ENCODE measurements around the gene FTCD. TPM values are rescaled to one million over a fixed set of nuclear protein-coding genes. Genes with fewer than 3 reads are reported as not detected.
A peak's percentile ranks its signal among the peaks of the same experiment; 100 is the strongest.

The FTCD gene
- total RNA-seq, 8 experiments from 2014 or later, result 0.29 to 4.0 (median 1.1) TPM; not detected in 3

DNA sequence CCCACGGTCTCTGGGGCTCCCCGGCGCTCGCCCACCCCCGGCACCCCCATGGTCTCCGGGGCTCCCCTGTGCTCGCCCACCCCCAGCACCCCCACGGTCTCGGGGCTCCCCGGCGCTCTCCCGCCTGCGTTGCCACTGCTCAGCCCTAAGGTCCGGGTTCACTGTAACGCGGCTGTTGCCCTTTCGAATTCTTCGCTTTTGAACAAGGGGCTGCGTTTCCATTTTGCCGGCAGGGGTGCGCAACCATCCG lies 5.2 kb upstream of the FTCD start:
- Histone ChIP-seq H3K27ac (no peak overlapping the region), H3K4me3 (no peak overlapping the region), H3K4me1 (replicated peaks in 1 of 2) (peaks cover 4 to 7% of the 10 kb centered on the region in 2 donors)
- no CpG with 5 or more reads among the region's 22 CpGs for WGBS, 10 experiments
- in situ Hi-C loops (cut with MboI; ENCODE audit: low pct_unique_long_range_greater_than_20kb in 2 of 9, low sequenced_read_pairs in 9 of 9, unreplicated experiment in 9 of 9), result no loop called here
- ATAC-seq (replicated peaks in 6 of 8), result peak in 1 of 8 experiments; percentile 4

DNA sequence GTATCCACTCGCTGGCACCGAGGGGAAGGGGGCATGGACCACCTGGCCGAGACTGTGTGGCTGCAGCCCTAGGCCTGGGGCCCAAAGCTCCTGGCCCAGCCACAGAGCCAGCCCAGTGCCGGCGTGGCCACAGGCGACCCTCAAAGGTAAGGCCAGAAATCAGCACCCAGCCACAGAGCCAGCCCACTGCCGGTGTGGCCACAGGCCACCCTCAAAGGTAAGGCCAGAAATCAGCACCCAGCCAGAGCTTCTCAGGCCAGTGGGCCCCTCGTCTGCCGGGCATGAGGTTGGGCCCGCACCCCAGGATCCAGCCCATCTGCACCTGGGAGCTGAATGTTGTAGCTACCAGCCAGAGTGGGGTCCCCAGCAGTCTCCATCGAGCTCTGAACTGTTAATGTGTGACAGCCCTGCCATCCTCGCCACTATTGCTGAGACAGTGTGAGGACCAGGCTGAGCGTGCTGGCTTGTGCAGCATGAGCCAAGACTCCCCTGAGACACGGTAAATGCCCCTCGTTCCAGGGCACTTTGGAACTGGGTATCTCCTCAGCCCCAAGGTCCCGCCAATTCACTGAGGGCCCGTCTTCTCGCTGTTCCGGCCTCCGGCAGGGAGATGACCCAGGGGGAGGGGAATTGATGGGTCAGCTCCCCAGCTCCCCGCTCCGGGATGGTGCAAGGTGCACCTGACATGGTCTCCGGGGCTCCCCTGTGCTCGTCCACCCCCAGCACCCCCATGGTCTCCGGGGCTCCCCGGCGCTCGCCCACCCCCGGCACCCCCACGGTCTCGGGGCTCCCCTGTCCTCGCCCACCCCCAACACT lies 4.7 kb upstream of the FTCD start:
- 80 to 90% (median 80%) methylated on average over 1 to 6 of the region's 32 CpGs; no CpG with 5 or more reads in 5 of the 10 experiments for WGBS, 10 experiments
- no peak overlapping the region for H3K27ac ChIP-seq
- in situ Hi-C loops (cut with MboI; ENCODE audit: low pct_unique_long_range_greater_than_20kb in 2 of 9, low sequenced_read_pairs in 9 of 9, unreplicated experiment in 9 of 9), result no loop called here
- H3K4me1 ChIP-seq (replicated peaks in 1 of 2), result peaks cover 8 to 9% of the 10 kb centered on the region in 2 donors
- peak in 1 of 8 experiments; percentile 3 for ATAC-seq (replicated peaks in 6 of 8)
- H3K4me3 ChIP-seq, result no peak overlapping the region

DNA sequence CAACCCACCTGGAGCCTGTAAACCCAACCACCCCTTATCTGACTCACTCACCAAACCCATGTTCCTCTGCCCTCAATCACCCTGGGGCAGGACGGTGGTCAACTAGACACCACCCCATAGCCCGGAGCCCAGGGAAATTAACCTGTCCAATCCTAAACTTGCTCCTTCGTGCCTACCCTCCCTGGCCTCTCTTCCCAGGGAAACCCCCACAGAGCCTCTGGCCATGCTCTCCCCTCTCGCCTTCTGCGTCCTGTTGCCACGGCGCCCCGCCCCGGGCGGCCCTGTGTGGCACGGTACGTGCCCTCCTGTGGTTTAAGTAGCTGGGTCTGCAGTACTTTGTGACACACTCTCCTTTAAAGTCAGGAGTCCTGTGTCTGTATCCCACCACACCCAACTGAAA lies 4.0 kb upstream of the FTCD start:
- in situ Hi-C loops (cut with MboI; ENCODE audit: low pct_unique_long_range_greater_than_20kb in 2 of 9, low sequenced_read_pairs in 9 of 9, unreplicated experiment in 9 of 9), result no loop called here
- WGBS, 10 experiments, result 65 to 88% (median 84%) methylated on average over 2 to 9 of the region's 12 CpGs; no CpG with 5 or more reads in 6 of the 10 experiments
- peak in 1 of 8 experiments; percentile 22 for ATAC-seq (replicated peaks in 6 of 8)

DNA sequence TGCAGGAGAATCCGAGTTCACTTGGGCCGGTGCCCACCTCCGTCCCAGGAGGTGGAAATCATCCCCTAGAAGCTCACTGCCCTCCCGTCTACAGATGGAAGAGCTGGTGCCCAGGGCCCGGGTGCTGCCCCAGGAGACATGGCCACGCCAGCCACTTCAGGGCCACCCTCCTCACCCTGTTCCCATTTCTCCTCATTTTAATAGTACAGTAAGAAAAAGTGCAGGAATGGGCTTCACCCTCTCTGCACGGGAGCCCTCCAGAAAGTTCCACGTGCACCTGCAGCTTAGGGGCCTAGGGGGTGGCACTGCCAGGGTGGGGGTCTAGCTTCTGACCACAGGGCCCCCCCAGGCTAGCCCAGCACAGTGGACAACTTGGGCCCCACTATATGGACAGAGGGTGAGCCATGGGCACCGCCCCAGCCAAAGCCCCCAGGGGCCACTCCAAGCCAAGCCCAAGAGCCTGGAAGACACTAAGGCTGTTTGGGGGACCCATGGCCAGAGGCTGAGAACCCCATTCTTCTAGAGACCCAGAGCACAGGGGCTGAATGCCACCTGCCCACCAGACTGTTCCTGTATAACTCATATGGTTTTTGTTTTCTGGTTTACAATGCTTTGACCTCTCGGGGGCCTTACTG lies 3.4 kb upstream of the FTCD start:
- in situ Hi-C loops (cut with MboI; ENCODE audit: low pct_unique_long_range_greater_than_20kb in 2 of 9, low sequenced_read_pairs in 9 of 9, unreplicated experiment in 9 of 9), result no loop called here
- no peak overlapping the region for H3K27ac ChIP-seq
- peaks cover 8 to 9% of the 10 kb centered on the region in 2 donors for H3K4me1 ChIP-seq (replicated peaks in 1 of 2)
- ATAC-seq (replicated peaks in 6 of 8), result no peak
- H3K4me3 ChIP-seq, result no peak overlapping the region
- WGBS, 10 experiments, result 75 to 100% (median 81%) methylated on average over 1 to 4 of the region's 10 CpGs; no CpG with 5 or more reads in 5 of the 10 experiments

More for the DNA sequence above, 4.0 kb upstream of the FTCD start:
- Histone ChIP-seq H3K4me3 (no peak overlapping the region), H3K4me1 (replicated peaks in 1 of 2) (peaks cover 8 to 9% of the 10 kb centered on the region in 2 donors), H3K27ac (no peak overlapping the region)

DNA sequence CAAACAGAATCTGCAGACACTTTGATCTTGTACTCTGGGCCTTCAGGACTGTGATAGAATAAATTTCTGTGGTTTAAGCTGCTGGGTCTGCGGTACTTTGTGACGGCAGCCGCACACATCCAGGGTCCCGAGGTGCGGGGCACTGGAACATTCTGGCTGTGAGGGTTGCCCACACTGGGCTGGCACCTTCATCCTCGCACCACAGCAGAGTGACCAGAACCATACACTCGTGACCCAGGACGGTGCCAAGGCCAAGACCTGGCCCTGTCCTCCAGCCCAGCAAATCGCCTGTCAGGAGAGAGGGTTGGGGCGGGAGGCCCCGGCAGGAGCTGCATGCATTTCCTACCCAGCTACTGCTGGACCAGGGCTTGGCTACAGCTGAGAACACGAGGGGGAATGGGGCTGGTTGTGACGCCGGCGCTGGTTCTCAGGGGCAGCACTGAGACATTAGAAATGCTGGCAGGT lies 2.6 kb upstream of the FTCD start:
- no peak for ATAC-seq (replicated peaks in 6 of 8)
- no peak overlapping the region for H3K27ac ChIP-seq
- in situ Hi-C loops (cut with MboI; ENCODE audit: low pct_unique_long_range_greater_than_20kb in 2 of 9, low sequenced_read_pairs in 9 of 9, unreplicated experiment in 9 of 9), result no loop called here
- no peak overlapping the region for H3K4me3 ChIP-seq
- WGBS, 10 experiments, result 82 to 100% (median 100%) methylated on average over 1 to 5 of the region's 15 CpGs; no CpG with 5 or more reads in 7 of the 10 experiments
- peaks cover 13 to 16% of the 10 kb centered on the region in 2 donors for H3K4me1 ChIP-seq (replicated peaks in 1 of 2)

DNA sequence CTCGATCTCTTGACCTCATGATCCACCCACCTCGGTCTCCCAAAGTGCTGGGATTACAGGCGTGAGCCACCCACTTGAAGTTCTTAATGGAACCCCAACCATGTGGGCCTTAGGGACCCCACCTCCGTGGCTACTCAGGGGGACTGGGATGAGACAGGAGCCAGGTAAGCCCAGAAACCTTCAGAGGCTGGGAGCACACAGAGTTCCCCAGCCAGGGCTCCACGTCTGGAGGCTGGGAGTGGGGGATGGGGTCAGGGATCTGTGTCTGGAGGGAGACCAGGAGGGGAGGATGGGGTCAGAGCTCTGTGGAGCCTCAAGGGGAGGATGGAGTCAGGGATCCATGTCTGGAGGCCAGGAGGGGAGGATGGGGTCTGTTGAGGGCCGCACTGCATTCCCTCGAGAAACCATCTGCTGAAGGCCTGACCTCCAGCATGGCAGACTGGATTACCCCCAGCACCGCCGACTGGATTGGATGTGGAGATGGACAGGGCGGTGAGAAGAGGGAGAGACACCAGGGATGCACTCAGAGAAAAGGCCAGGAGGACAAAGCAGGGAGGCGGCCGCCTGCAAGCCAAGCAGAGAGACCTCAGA lies 2.1 kb upstream of the FTCD start:
- no peak overlapping the region for H3K4me3 ChIP-seq
- in situ Hi-C loops (cut with MboI; ENCODE audit: low pct_unique_long_range_greater_than_20kb in 2 of 9, low sequenced_read_pairs in 9 of 9, unreplicated experiment in 9 of 9), result no loop called here
- ATAC-seq (replicated peaks in 6 of 8), result no peak

DNA sequence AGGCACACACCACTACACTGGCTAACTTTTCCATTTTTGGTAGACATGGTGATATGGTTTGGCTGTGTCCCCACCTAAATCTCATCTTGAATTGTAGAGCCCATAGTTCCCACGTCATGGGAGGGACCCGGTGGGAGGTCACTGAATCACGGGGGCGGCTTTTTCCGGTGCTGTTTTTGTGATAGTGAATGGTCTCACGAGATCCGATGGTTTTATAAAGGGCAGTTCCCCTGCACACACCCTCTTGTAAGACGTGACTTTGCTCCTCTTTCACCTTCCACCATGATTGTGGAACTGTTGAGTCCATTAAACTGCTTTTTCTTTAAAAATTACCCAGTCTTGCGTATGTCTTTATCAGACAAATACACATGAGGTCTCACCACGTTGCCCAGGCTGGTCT lies 1.3 kb upstream of the FTCD start:
- in situ Hi-C loops (cut with MboI; ENCODE audit: low pct_unique_long_range_greater_than_20kb in 2 of 9, low sequenced_read_pairs in 9 of 9, unreplicated experiment in 9 of 9), result no loop called here
- no peak for ATAC-seq (replicated peaks in 6 of 8)
- Histone ChIP-seq H3K4me1 (replicated peaks in 1 of 2) (peaks cover 13 to 18% of the 10 kb centered on the region in 2 donors), H3K27ac (no peak overlapping the region), H3K4me3 (no peak overlapping the region)
- 40 to 100% (median 71%) methylated on average over 1 to 3 of the region's 10 CpGs; no CpG with 5 or more reads in 3 of the 10 experiments for WGBS, 10 experiments

More for the DNA sequence above, 2.1 kb upstream of the FTCD start:
- 73 to 94% (median 78%) methylated on average over 3 of the region's 12 CpGs; no CpG with 5 or more reads in 7 of the 10 experiments for WGBS, 10 experiments
- Histone ChIP-seq H3K4me1 (replicated peaks in 1 of 2) (peaks cover 13 to 18% of the 10 kb centered on the region in 2 donors), H3K27ac (no peak overlapping the region)

DNA sequence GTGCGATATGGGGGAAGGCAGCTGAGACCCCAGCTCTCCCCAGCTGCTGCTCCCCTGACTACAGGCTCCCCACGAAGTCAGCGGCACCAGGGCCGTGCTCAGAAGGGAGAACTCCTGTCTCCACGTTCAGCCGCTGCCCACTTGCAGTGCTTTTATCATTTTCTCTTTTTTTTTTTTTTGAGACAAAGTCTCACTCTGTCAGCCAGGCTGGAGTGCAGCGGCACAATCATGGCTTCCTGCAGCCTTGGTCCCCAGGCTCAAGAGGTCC lies 933 bp upstream of the FTCD start:
- H3K4me3 ChIP-seq, result no peak overlapping the region
- WGBS, 10 experiments, result 86 to 100% (median 88%) methylated on average over 1 to 6 of the region's 7 CpGs; no CpG with 5 or more reads in 5 of the 10 experiments
- in situ Hi-C loops (cut with MboI; ENCODE audit: low pct_unique_long_range_greater_than_20kb in 2 of 9, low sequenced_read_pairs in 9 of 9, unreplicated experiment in 9 of 9), result no loop called here
- no peak for ATAC-seq (replicated peaks in 6 of 8)
- peaks cover 16 to 20% of the 10 kb centered on the region in 2 donors for H3K4me1 ChIP-seq (replicated peaks in 1 of 2)
- no peak overlapping the region for H3K27ac ChIP-seq

DNA sequence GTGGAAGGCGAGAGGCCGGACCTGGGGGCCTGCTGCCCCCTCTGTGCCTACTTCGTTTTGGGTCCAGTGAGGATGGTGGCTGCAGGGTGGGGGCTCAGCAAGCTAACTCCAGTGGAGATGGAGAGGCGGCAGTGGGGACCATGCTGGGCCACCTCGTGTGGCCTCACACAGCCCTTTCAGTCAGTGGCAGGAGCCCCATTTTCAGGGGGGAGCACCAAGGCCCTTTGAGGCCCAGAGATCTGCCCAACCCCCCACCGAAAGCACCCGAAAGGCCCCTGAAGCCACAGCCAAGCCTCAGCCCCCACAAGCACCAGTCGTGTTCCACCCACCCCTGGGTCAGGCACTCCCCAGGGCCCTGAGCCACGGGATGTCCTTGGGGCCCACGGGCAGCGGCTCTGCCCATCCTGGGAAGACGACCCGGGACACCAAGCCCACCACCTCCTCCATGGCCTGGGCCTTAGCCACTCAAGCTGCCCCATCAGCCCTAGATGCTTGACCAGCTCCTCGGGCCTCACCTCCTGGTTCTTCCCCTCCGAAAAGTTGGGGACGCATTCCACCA lies 345 bp downstream of the FTCD start:
- 100% methylated on average over 1 to 2 of the region's 16 CpGs; no CpG with 5 or more reads in 8 of the 10 experiments for WGBS, 10 experiments
- in situ Hi-C loops (cut with MboI; ENCODE audit: low pct_unique_long_range_greater_than_20kb in 2 of 9, low sequenced_read_pairs in 9 of 9, unreplicated experiment in 9 of 9), result no loop called here
- no peak for ATAC-seq (replicated peaks in 6 of 8)
- peaks cover 21 to 25% of the 10 kb centered on the region in 2 donors for H3K4me1 ChIP-seq (replicated peaks in 1 of 2)
- no peak overlapping the region for H3K4me3 ChIP-seq
- H3K27ac ChIP-seq, result no peak overlapping the region

DNA sequence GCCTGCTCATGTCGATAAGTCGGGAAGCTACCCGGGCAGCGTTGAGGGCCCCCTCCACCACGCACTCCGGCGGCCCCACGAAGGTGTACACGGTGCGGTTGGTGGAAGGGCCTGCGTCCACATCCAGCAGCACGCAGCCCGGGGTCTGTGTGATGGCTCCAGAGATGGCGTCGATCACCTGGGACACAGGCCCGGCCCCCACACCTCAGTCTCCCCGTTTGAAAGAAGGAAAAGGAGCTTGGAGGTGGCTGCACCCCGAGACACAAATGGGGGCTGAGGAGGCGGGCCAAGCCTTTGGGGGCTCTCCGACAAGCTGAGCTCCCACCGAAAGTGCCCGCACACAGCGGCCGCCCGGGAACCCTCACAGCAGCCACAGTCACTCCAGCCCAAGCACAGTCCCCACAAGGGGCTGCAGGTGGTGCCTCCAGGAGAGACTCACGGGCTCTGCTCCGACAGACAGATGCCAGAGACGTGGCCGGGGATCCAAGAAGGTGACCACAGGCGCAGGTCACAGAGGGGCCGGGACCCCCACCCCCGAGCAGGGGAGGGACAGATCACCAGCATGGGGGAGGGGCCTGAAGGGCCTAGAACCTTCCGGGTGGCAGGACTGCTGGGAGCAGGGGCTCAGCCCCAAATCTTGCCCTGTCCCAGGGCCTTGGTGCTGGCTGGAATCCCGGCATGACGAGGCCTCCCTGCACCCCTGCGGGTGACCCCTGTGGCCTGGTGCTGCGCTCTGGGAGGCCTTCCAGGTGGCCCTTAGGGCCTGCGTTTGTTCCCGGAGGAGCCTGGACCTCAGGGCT lies 1.0 kb downstream of the FTCD start:
- in situ Hi-C loops (cut with MboI; ENCODE audit: low pct_unique_long_range_greater_than_20kb in 2 of 9, low sequenced_read_pairs in 9 of 9, unreplicated experiment in 9 of 9), result no loop called here
- no peak overlapping the region for H3K4me3 ChIP-seq
- H3K4me1 ChIP-seq (replicated peaks in 1 of 2), result peaks cover 21 to 25% of the 10 kb centered on the region in 2 donors
- ATAC-seq (replicated peaks in 6 of 8), result no peak
- H3K27ac ChIP-seq, result no peak overlapping the region
- WGBS, 10 experiments, result 94 to 98% methylated on average over 3 to 7 of the region's 39 CpGs; no CpG with 5 or more reads in 8 of the 10 experiments

DNA sequence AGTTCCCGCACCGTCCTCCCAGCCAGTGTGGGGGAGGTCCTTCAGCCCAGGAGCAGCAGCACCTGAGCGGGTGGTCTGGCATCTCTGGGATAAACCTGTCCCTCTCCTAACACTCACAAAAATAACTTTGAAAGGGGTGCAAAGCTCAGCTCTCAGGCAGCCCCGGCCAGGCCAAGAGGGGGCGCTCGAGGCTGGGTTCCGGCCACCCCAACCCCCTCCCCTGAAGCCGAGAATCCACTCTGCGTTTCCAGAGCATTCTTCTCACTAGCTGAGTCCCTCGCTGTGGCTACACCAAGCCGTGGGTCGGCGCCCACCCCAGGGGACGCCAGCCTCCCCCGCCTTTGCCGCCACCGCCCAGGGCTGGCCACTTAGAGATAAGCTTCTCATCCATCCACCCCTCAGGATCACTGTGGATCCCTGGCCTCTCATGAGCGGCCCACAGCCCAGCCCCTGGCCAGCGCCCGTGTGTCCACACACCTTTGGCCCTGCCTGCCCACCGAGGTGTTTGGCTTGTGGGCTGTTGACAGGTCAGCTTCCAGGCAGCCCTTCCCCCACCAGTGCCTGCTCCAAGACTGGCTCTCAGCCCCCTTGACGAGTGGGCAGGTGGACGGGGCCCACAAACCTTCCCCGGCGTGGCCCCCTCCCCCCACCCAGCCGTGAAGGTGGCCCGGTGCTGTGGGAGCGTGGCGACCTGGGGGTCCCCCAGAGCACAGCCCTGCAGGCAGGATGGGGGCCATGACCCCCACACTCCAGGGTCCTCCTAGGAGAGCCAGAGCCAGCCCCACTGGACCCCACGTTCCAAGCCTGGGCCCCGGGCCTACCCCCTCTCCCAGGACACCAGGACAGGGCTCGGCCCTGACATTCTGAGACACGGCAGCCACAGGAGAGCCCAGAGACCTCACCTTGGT lies 1.9 kb downstream of the FTCD start:
- H3K27ac ChIP-seq, result peak overlapping the region in 1 of 2 donors; percentile 72
- ATAC-seq (replicated peaks in 6 of 8), result peak; percentile 62 to 92 (median 82)
- in situ Hi-C loops (cut with MboI; ENCODE audit: low pct_unique_long_range_greater_than_20kb in 2 of 9, low sequenced_read_pairs in 9 of 9, unreplicated experiment in 9 of 9), result no loop called here
- H3K4me1 ChIP-seq (replicated peaks in 1 of 2), result peaks cover 21 to 25% of the 10 kb centered on the region in 2 donors
- 0 to 100% methylated on average over 1 to 2 of the region's 33 CpGs; no CpG with 5 or more reads in 8 of the 10 experiments for WGBS, 10 experiments
- no peak overlapping the region for H3K4me3 ChIP-seq

DNA sequence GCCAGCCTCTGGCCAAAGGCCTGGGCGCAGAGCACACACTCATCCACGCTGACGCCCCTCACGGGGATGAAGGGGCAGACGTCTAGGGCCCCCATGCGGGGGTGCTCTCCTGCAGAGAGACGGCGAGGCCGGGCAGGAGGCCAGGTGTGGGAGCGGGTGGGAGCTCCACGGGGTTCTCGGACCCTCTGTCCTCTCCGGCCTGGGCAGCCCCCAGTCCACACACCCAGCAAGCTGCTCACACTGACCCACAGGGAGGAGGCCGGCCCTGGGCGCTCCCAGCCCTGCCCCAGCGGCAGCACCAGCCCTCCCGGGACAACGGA lies 2.5 kb downstream of the FTCD start:
- WGBS, 10 experiments, result 10% methylated on average over 4 of the region's 18 CpGs; no CpG with 5 or more reads in 9 of the 10 experiments
- Histone ChIP-seq H3K27ac (peak overlapping the region in 1 of 2 donors; percentile 19), H3K4me3 (no peak overlapping the region), H3K4me1 (replicated peaks in 1 of 2) (peaks cover 21 to 25% of the 10 kb centered on the region in 2 donors)
- in situ Hi-C loops (cut with MboI; ENCODE audit: low pct_unique_long_range_greater_than_20kb in 2 of 9, low sequenced_read_pairs in 9 of 9, unreplicated experiment in 9 of 9), result no loop called here
- peak; percentile 23 to 64 (median 38) for ATAC-seq (replicated peaks in 6 of 8)

All from motor neuron (in vitro differentiated cells).